ENCODE results near the gene RAB33A. TPM values are rescaled to one million over a fixed set of nuclear protein-coding genes. Genes with fewer than 3 reads are reported as not detected.

Gene RAB33A
- total and polyA plus RNA-seq, 4 donors = 0.13 to 0.61 (median 0.55) TPM

DNA sequence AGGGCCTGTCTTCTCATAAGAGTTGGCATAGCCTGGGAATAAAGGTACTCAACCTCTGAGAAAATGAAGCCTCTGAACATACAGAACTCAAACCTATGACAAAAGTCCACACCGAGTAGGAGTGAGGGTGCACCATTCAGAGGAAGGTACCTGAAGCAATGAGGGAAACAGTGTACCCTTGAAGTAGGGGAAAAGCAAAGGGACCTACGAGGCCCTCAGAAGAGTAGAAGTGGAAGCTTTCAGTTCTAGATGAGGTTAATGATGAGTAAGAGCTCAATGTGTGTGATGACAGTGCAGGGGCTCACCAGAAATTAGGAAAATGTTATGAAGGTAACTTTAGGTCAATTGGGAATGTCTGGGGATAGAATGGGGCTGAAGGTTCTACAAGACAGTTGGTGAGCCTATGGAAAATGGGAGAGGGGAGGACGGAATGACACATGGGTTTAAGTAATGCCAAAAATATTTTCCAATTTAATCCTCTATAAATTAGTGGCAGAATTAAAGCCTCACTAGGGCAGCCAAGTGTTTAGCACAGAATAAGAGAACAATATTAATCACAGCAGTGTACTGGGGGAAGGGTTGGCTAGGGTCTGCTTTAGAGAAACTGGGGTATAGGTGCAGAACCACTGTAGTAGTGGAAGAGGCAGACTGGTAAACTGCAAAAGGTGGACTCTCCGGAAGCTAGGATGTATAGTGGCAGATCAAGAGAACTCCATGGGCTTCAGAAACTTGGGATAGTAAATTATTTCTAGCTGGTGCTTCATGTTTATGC lies 39.8 kb downstream of the RAB33A start:
- H3K4me3 ChIP-seq (ENCODE audit: low read depth in 1 of 3, low read length in 3 of 3) = no peak overlapping the region
- H3K9ac ChIP-seq (ENCODE audit: low read depth in 1 of 2, low read length in 2 of 2) = no peak overlapping the region
- no peaks in the 10 kb centered on the region for H3K4me1 ChIP-seq (ENCODE audit: control insufficient read depth in 4 of 4, insufficient read depth in 4 of 4, low read length in 3 of 4)
- DNase-seq (ENCODE audit: low spot score) = no peak
- no peaks in the 10 kb centered on the region for H3K9me3 ChIP-seq (ENCODE audit: control insufficient read depth in 4 of 4, low read length in 3 of 4)
- H3K36me3 ChIP-seq (ENCODE audit: control insufficient read depth in 4 of 4, insufficient read depth in 3 of 4, low read depth in 1 of 4, low read length in 3 of 4) = peaks cover 0 to 3% (median 2%) of the 10 kb centered on the region in 4 donors
- WGBS = 97% methylated on average over 4 of the region's 4 CpGs
- TF ChIP-seq REST (IDR thresholded peaks at IDR 0.05) (no peak), EGR1 (IDR thresholded peaks at IDR 0.05; ENCODE audit: low read depth in 2 of 2) (no peak), HNF4A (conservative IDR thresholded peaks at IDR 0.05) (no peak), HNF4G (IDR thresholded peaks at IDR 0.05) (no peak), ATF3 (IDR thresholded peaks at IDR 0.05) (no peak)
- TF ChIP-seq, protein P1, sequence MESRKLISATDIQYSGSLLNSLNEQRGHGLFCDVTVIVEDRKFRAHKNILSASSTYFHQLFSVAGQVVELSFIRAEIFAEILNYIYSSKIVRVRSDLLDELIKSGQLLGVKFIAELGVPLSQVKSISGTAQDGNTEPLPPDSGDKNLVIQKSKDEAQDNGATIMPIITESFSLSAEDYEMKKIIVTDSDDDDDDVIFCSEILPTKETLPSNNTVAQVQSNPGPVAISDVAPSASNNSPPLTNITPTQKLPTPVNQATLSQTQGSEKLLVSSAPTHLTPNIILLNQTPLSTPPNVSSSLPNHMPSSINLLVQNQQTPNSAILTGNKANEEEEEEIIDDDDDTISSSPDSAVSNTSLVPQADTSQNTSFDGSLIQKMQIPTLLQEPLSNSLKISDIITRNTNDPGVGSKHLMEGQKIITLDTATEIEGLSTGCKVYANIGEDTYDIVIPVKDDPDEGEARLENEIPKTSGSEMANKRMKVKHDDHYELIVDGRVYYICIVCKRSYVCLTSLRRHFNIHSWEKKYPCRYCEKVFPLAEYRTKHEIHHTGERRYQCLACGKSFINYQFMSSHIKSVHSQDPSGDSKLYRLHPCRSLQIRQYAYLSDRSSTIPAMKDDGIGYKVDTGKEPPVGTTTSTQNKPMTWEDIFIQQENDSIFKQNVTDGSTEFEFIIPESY (IDR thresholded peaks at IDR 0.05) = no peak
- no peak overlapping the region for H3K27ac ChIP-seq (ENCODE audit: low read depth in 1 of 2, low read length in 2 of 2)
- H3K27me3 ChIP-seq (ENCODE audit: control insufficient read depth in 4 of 4, insufficient read depth in 4 of 4, low read length in 3 of 4) = no peaks in the 10 kb centered on the region

- no peak overlapping the region for H3K27ac ChIP-seq (ENCODE audit: low read depth in 1 of 2, low read length in 2 of 2)
- H3K4me1 ChIP-seq (ENCODE audit: control insufficient read depth in 4 of 4, insufficient read depth in 4 of 4, low read length in 3 of 4) = no peaks in the 10 kb centered on the region
- H3K9ac ChIP-seq (ENCODE audit: low read depth in 1 of 2, low read length in 2 of 2) = no peak overlapping the region
- DNase-seq (ENCODE audit: low spot score) = no peak
- peaks cover 0 to 3% (median 2%) of the 10 kb centered on the region in 4 donors for H3K36me3 ChIP-seq (ENCODE audit: control insufficient read depth in 4 of 4, insufficient read depth in 3 of 4, low read depth in 1 of 4, low read length in 3 of 4)
- no peak overlapping the region for H3K4me3 ChIP-seq (ENCODE audit: low read depth in 1 of 3, low read length in 3 of 3)
- no peaks in the 10 kb centered on the region for H3K9me3 ChIP-seq (ENCODE audit: control insufficient read depth in 4 of 4, low read length in 3 of 4)
- WGBS = 91% methylated on average over 1 of the region's 1 CpG
- no peaks in the 10 kb centered on the region for H3K27me3 ChIP-seq (ENCODE audit: control insufficient read depth in 4 of 4, insufficient read depth in 4 of 4, low read length in 3 of 4)
- TF ChIP-seq JUND (IDR thresholded peaks at IDR 0.05) (no peak), FOXA1 (IDR thresholded peaks at IDR 0.05) (no peak), HNF4A (conservative IDR thresholded peaks at IDR 0.05) (no peak), HNF4G (IDR thresholded peaks at IDR 0.05) (no peak), MAX (IDR thresholded peaks at IDR 0.05) (no peak), NR2F2 (IDR thresholded peaks at IDR 0.05) (no peak), TAF1 (conservative IDR thresholded peaks at IDR 0.05) (no peak), FOXA2 (IDR thresholded peaks at IDR 0.05) (no peak), EGR1 (IDR thresholded peaks at IDR 0.05; ENCODE audit: low read depth in 2 of 2) (no peak)
These were observed 40.6 kb downstream of the RAB33A start for GRCh38 chrX:130212371-130212770.
